ENCODE results near the gene ADARB2.
A peak's percentile ranks its signal among the peaks of the same experiment; 100 is the strongest.
"Not testable (repeated sequence)": the region's sequence is repeated elsewhere in the genome, so short reads cannot be mapped to it uniquely, and the experiment has no call there.

The ADARB2 gene

GRCh38 chr10:1328161-1328823 is 409.0 kb downstream of the ADARB2 start:
- DNase-seq: no peak

GRCh38 chr10:1327759-1328158 is 409.6 kb downstream of the ADARB2 start:
- no peak for DNase-seq

DNA sequence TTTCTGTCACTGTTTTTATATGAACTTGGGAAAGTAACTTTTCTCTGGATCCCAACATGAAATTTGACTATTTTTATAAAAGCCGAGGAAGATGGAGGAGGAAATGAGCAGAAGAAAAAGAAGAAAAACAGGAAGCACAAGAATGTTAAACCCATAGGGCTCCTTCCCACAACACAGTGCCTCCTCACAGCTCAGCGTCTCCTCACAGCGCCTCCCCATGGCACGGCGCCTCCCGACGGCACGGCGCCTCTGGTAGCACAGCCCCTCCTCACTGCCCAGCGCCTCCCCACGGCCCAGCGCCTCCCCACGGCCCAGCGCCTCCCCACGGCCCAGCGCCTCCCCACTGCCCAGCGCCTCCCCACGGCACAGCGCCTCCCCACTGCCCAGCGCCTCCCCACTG is 410.8 kb downstream of the ADARB2 start:
- DNase-seq: not testable (repeated sequence)

DNA sequence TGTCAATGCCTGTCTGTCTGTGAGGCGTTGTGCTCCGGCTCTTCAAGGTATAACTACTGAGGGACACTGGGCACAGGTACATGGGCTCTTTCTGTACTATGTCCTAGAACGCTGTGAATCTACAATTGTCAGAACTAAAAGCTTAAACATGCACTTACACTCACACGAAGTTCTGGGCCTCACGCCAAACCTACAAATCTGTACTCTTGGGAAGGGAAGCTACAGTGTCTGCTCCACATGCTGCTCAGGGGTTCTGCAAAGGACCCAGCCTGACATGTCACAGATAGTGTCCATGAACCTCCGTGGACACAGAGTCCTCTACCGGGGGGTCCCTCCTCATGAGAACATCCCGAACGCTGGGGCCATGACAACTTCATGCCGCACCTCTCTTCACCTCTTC is 412.4 kb downstream of the ADARB2 start:
- DNase-seq: no peak

DNA sequence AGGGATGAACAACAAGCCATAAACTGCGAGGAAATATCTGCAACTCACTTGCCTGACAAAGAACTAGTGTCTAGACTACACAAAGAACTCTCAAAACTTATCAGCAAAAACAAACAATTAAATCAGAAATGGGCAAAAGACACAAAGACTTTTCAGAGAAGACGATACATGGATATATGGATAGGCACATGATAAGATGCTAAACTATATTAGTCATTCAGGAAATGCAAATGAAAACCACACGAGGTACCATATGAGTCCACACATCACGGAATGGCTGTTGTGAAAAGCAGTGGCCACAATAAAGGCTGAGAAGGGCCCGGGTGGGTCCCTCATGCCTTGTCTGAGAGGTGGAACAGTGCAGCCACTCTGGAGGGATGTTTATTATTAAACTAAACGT is 413.4 kb downstream of the ADARB2 start:
- DNase-seq: peak; percentile 27

DNA sequence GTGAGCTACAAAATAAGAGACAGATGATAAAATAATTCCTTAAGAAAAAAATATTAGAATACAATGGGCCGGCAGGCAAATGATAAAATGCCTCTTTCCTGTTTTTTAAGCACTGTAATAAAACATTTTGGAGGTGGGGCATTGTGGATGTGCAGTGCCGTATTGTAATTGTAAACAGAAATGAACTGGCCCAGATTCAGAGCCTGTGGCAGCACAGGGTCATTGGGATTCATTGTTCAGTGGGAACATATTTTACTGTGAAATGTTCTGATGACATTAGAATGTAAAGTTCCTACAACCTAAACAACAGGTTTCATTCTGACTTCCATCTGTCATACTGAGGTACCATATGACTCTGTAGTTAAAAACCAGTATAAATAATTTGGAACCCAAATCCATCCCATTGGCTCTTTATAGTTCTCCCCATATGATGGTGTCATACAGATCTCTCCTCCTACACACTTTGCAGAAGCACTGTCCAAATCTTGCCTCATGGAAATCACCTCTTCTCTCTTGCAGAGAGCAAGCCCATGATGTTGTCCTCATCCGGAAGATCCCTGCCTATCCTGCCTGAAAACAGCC is 416.5 kb downstream of the ADARB2 start:
- DNase-seq: no peak

DNA sequence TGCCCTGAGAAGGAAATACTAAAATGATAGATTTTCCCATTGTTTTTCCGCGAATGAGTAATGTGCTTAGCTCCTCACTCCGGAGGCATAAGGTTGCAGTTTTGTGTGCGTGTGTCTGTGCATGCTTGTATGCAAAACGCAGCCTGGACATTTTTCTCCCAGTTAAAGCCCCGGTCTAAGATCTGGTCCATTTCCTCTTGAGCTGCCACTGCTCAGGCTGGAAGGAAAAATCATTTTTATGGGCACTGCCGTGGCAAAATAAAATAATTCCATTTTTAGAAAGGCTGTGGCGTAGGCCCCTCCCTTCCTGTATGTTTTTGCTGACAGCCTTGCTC is 420.5 kb downstream of the ADARB2 start:
- no peak for DNase-seq

- DNase-seq: no peak
Observed at GRCh38 chr10:1316121-1316808, 421.1 kb downstream of the ADARB2 start.

DNA sequence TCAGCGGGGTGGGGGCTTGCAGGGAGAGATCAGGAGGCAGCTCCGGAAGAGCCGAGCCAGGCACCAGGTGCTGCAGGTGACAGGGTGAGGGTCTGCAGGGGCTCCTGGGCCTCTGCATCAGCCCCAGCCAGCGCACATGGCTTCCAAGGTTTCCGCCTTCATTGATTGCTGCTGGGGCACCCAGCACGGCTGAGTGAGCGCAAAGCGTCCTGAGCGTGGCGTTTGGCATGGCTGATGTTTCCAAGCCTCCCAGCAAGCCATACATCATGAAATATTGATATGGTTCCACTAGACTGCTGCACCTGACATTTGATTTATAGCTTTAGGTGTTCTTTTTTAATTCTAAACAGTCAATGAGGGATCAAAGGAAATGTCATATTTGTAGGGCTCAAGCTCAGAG is 422.1 kb downstream of the ADARB2 start:
- DNase-seq: no peak

GRCh38 chr10:1311726-1312125 is 425.6 kb downstream of the ADARB2 start:
- DNase-seq: no peak

DNA sequence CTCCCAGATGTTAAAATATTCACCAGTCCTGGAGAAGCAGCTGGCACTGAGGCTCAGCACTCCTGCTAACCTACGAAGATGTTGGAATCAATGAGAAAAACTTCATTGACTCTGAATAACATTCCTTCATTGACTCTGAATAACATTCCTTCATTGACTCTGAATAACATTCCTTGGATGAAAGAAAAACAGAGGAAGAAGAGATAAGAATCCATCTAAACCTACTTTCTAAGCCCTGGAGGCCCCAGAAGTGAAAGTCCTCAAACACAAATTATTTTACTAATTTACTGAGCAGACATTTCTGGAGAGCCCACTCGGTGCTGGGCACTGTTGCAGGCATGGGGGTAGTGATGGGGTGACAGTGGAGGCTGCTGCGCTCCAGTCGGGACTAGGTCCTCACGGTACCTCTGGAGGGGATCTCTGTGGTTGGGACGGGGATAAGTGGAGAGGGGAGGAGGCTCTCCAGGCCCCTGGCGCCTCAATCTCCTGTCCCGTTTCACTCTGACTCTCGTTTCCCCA is 427.0 kb downstream of the ADARB2 start:
- DNase-seq: no peak

DNA sequence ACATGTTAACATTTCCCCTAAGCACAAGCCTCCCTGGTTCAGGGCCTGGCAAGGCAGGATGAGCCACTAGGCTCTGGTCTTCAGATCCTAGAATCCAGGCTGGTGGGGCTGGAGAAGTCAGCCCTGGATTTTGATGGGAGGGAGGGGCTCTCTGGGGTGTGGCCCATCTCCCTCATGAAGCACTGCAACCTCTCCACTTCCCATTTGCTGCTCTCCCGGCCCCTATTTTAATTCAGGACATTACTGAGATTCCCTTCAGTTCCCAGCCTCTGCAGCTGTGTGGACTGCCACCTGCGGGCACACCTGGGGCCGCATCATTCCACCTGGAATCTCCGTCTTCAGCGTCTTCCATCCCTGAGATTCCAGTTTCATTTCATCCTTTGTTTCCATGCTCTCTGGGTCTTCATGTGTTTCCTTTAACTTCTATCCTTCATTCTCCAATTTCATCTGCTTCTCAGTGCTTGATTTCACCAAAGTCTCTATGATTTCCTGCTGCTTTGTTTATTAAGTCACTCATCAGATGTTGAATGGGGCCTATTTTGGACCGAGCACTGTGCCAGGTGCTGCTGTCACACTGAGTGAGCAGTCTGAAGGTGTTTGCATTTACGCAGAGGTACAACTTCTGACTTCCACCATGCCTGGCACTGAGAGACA is 427.6 kb downstream of the ADARB2 start:
- DNase-seq: no peak

DNA sequence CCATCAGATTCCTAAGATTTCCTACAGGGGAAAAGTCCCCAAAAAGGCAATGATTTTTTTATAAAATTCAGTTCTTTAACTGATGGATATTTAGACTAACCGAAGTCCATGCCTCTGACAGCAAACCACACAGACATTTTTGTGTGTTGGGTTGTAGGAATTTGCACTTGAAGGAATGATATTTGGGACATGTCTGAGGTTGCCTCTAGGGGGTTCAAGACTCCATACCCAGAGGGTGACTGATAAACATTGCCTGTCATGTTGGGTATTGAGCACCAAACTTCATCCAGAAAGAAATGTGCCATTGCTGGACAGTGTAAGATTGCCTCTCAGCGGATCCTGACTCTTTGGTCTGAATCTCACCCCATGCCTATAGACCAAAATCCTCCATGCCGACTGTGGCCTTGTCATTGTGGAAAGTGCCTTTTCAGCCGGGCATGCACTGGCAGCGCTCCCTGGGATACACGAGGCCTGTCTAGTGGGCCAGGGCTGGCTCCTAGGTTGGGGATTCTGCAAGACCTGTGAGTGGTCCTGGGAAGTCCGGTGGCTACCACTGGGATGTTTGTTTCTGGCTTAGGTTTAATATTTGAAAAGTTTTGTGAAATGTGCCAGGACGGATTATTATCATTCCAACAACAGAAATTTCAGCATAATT is 428.2 kb downstream of the ADARB2 start:
- no peak for DNase-seq

GRCh38 chr10:1308173-1308961 is 429.0 kb downstream of the ADARB2 start:
- no peak for DNase-seq

- DNase-seq: no peak
Observed at GRCh38 chr10:1301143-1301542, 436.2 kb downstream of the ADARB2 start.

GRCh38 chr10:1300218-1300617 is 437.1 kb downstream of the ADARB2 start:
- DNase-seq: no peak

GRCh38 chr10:1299041-1299726 is 438.1 kb downstream of the ADARB2 start:
- no peak for DNase-seq

GRCh38 chr10:1297566-1298301 is 439.6 kb downstream of the ADARB2 start:
- DNase-seq: no peak

DNA sequence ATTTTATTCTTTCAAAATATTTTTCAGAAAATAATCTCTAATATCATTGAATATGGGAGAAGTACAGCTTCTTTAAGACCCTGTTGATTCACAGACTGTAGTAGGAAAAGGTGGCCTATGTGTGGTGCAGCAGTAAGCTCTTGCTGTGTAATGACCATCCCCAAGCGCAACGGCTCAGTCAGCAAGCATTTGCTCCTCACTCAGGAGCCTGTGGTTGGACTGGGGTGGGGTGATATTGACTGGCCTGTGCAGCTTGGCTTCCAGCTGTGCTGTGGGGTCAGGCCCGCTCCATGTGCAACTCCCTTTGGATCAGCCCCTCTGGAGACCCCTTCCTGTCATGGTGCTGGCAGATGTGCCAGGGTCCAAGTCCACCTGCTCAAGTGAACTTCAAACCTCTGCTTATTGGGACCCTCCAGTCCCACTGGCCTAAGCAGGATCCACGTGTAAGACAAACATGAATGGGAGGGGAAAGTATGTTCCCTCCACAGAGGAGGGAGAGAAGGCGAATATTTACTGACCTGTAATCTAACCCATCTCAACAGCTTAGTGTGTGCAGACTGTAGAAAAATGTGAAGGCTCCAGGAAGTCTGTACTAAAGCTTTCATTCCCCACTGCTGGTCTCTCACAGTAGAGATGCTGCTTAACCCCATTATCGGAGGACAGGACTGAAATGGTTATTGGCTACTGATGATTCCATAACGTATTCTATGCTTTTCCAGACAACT is 441.4 kb downstream of the ADARB2 start:
- DNase-seq: no peak

DNA sequence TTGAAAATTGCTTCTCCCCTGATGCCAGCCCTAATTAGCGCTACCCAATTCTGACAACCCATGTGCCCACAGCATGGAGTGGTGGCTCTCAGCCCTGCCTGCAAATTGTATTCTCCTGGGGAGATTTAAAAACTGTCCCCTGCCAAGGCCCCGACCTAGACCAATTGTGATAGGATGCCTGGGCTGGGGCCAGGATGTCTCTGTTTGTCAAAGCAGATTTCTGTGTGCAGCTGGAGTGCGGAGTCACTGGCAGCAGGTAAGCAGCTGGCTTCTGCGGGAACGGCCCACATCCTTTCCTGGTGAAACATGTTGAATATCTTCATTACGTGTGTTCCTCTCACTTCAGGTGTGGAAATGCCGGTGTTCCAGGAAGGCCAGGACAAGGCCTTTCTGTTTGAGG is 442.6 kb downstream of the ADARB2 start:
- DNase-seq: no peak

Measured in stimulated activated CD4-positive, alpha-beta T cell treated with anti-CD3 and anti-CD28 coated beads, Interleukin-1b, Interleukin-23, amount 100 ng/mL, for 48 hours (primary cell).